Breast epithelium (tissue), 3 donors: Measurements from ENCODE around the gene RABGAP1L.

Experiments used
- CTCF ChIP-seq, 3 donors: fragments of 450-650 bp; IDR thresholded peaks; one replicate each; pipeline ENCODE4 v1.5.1; 2016 to 2017; ENCODE audit warnings: antibody characterized with exemption in 3 of 3, mild to moderate bottlenecking in 3 of 3, moderate library complexity in 3 of 3
- POLR2A ChIP-seq: fragments of 450-650 bp; IDR thresholded peaks from one replicate; pipeline ENCODE4 v1.6.1; 2016; ENCODE audit warnings: antibody characterized with exemption, mild to moderate bottlenecking, moderate library complexity
- POLR2AphosphoS5 ChIP-seq, 3 donors: sonication (generic); formaldehyde crosslinking; IDR thresholded peaks; one replicate each; pipeline ENCODE4 v1.6.1; 2017; ENCODE audit warnings: antibody characterized with exemption in 3 of 3

- TF ChIP-seq CTCF (IDR thresholded peaks at IDR 0.05) (no peak), POLR2A (no peak), POLR2AphosphoS5 (IDR thresholded peaks at IDR 0.05) (no peak)
These were observed 106.0 kb downstream of the RABGAP1L start for GRCh38 chr1:174265282-174265681.
